GM12865 (cell line): ENCODE measurements around the gene ITLN2.

Source experiments
- DNase-seq: peaks from one replicate; pipeline ENCODE4 v3.0.0; 2010; ENCODE audit warnings: low read depth
- H3K4me3 ChIP-seq: 2 replicates; pipeline ENCODE4 v1.5.1; 2011; ENCODE audit warnings: mild to moderate bottlenecking, low read depth, low read length, control low read depth
- TF ChIP-seq, protein P1 (sequence below): IDR thresholded peaks from 2 replicates; pipeline ENCODE4 v1.5.1; 2011; ENCODE audit warnings: low read length, control low read depth, low read depth, inconsistent platforms; ENCODE audit not compliant: insufficient read depth; ENCODE audit errors: missing control alignments

Gene ITLN2

DNA sequence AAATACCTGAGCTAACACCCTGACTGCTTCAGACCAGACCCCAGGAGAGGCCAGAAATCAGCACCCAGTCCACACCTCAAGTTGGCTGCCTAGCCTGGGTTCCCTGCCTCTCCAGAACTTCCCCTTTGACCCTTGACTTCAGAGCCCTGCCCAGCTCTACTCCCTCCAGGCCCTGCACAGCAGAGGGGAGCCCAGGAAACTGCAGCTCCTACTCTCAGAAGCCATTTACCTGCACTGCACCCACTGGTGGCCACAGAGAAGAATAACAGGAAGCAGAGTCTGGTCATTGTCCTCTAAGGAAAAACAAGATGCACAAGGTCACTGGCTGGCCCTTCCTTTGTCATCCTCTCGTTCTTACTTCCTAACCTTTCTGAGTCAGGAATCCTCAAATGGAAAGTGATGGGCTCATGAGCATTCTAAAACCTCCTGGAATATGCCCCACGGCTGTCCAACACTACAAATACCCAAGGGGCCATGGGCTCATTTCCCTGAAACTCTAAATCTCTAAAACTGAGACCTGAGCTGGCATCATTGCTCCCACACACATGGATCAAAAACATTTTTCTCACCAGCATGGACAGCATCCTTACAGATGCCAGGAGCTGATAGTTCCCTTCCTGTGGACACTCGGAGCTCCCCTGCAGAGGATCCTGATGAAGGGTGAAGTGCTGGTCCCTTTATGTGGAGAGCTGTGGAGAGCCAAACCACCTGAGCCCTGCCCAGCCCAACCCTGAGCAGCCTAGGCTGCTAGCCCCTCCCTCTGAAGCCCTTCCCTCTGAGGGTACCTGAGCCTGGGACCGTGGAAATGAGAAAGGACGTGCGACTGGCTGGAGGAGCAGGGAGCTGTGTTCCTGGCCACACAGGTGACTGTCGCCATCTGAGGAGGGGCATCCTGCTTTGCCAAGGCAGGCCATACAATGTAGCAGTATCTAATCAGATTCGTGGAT is at the start of gene ITLN2:
Gene ITLN2, minus strand, starts transcription at position 652 of the 947 bp plus-strand sequence. Its CDS starts 68 bp downstream, at position 584.
- DNase-seq, result peak; percentile 73
- TF ChIP-seq, protein P1, sequence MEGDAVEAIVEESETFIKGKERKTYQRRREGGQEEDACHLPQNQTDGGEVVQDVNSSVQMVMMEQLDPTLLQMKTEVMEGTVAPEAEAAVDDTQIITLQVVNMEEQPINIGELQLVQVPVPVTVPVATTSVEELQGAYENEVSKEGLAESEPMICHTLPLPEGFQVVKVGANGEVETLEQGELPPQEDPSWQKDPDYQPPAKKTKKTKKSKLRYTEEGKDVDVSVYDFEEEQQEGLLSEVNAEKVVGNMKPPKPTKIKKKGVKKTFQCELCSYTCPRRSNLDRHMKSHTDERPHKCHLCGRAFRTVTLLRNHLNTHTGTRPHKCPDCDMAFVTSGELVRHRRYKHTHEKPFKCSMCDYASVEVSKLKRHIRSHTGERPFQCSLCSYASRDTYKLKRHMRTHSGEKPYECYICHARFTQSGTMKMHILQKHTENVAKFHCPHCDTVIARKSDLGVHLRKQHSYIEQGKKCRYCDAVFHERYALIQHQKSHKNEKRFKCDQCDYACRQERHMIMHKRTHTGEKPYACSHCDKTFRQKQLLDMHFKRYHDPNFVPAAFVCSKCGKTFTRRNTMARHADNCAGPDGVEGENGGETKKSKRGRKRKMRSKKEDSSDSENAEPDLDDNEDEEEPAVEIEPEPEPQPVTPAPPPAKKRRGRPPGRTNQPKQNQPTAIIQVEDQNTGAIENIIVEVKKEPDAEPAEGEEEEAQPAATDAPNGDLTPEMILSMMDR, result peak; percentile 87
- H3K4me3 ChIP-seq, result no peak within 1 kb of the TSS

DNA sequence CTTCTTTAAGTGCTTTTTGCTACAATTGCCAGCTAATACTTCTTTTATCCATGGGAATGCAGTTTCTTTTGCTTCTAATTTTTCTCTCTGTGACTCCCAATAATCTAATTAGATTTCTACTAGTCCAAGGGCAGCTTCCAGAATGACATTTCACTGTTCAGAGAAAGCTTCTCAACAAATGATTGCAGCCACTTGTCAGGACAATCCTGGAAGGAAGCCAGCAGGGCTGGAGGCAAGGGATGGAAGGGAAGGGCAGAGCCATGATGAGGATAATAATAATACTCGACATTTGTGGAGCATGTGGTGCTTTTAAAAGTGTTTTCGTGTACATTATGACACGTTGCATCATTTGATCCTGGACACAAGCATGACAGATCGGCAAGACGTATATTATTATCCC is 46.9 kb upstream of the ITLN2 start:
- no peak overlapping the region for H3K4me3 ChIP-seq
- TF ChIP-seq, protein P1, result no peak
- no peak for DNase-seq

DNA sequence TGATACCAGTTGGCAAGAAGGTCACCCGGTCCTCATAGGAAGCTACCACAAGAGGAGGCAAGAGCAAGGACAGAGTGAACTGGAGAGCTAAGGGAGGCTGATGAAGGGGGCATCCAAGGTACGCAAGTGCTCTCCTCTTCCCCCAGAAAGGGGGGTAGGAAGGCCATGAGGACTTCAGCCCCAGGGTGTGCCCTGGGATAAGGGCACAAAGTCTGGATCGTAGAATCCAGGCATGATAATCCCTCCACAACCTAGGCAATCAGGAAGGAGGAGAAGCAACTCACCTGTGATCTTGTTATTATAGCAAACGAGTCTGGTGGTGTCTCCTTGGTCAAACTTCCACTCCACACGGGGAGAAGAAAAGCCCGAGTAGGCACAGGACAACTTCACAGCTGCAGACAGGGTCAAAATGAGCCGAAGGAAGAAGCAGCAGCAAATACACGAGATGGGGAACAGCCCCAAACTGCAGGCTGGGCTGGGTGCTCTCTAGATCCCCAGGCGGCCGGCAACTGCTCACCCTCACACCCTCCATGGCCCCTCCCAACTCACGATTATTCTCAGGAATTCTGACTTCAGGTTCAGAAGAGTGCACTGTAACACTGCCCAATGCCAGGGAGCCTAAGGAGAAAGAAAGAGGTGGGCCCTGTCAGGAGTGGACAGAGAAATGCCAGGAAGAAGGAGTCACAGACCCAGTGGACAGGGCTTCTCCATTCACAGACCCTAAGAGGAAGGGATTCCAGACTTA is 46.3 kb upstream of the ITLN2 start:
- H3K4me3 ChIP-seq, result no peak overlapping the region
- TF ChIP-seq, protein P1, result no peak
- no peak for DNase-seq

DNA sequence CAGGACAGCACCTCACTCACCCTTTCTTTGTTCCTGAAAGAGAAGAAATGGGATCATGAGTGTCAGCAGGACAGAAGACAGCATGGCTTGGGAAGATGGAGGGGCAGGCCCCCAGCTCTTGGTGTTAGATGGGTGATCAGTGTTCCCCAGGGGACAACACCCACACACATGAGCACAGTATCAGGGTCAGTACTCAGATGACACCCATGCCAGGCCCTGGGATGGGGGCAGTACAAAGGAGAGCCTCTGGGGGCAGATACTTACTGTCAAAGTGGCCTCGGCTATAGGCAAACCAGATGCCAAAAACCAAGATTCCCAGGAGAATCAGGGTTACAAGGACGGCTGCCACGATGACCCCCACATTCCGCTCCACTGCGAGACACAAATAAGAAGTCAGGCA is 44.8 kb upstream of the ITLN2 start:
- TF ChIP-seq, protein P1, result no peak
- no peak overlapping the region for H3K4me3 ChIP-seq
- DNase-seq, result no peak

DNA sequence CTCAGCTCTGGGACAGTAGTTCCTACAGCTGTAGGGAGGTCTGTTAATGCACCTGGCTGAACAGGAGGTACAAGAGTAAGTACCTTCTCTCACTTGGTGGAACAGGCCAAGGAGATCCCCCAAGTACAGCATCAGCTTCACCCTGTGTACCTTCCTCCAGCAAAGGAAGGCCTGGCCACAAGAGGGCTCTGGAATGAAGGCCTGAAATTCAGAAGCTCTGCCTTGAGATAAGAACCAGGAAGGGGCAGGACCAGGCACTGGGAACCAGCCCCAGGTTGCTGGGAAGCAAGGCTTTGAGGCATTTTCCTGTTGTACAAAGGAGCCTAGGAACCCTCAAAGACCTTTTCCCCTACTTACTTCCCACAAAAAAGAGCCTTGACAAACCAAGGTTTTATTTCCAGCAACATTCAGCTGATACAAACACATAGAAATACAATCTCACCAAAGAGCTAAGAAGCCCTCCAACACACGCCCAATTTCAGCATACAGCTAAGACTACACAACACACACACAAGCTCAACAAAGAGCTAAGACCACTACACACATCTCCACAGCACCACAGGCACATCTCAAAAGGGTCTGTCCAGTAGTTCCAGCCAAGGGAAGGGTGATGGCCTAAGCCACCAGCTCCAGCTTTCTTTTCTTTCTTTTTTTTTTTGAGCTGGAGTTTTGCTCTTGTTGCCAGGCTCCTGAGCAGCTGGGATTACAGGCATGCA is 42.9 kb upstream of the ITLN2 start:
- TF ChIP-seq, protein P1, result peak; percentile 60
- DNase-seq, result peak; percentile 73
- no peak overlapping the region for H3K4me3 ChIP-seq

DNA sequence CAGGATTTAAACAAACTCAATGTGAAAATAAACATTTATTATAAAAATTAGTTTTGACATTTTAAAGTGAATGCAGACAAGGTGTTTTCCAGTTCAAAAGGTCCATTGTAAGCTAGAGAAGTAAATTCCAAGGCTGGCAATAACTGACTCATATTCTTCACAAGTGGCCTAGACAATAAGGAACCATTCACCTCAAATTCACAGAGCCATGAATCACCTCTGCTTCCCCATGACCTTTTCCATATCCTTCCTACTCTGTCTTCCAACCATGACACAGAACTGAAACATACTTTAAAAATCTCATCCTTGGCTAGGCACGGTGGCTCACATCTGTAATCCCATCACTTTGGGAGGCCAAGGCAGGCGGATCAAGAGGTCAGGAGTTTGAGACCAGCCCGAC is 41.6 kb upstream of the ITLN2 start:
- no peak for DNase-seq
- H3K4me3 ChIP-seq, result no peak overlapping the region
- TF ChIP-seq, protein P1, result no peak
